GM21526 (cell line): ENCODE measurements around the gene SEC22A.

Experiments
- ATAC-seq: cut with Tn5 transposase; IDR thresholded peaks from one replicate; pipeline ENCODE4 v1.9.1; 2021; ENCODE audit warnings: moderate library complexity; ENCODE audit not compliant: unreplicated experiment, low FRiP score

SEC22A gene

DNA sequence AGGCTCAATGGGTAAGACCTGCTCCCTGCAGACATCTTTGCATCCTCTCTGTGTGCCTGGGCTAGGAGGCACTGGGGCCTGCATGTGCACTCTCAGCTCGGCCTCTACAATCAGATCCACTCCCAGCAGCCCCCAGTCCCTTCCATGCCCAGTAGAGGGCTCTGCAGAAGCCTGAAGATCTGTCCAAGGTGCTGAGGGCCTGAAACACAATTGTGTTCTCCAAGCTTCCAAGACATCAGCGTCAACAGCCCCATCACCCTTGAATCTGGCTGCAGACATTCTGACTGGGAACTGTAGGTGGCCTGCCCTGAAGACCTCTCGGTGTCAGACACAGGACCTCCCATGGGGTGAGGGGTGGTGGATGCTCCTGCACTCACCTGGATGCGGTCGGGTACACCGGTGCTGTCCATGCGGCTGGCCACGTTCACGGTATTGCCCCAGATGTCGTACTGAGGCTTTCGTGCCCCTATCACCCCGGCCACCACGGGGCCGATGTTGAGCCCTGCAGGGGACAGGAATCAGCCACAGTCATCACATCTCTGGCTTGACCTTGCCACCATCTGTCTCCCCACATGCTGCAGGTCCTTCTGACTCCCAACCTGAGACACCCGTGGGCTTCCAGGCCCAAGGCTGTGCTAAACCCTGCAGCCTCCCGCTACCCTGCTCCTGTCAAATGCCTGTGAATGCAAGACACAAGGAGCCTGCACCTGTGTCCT, 84.7 kb downstream of the SEC22A start:
- ATAC-seq = no peak

GRCh38 chr3:123287051-123287961, 85.6 kb downstream of the SEC22A start:
- ATAC-seq = no peak

- no peak for ATAC-seq
These were observed 86.2 kb downstream of the SEC22A start for GRCh38 chr3:123287962-123288302.

DNA sequence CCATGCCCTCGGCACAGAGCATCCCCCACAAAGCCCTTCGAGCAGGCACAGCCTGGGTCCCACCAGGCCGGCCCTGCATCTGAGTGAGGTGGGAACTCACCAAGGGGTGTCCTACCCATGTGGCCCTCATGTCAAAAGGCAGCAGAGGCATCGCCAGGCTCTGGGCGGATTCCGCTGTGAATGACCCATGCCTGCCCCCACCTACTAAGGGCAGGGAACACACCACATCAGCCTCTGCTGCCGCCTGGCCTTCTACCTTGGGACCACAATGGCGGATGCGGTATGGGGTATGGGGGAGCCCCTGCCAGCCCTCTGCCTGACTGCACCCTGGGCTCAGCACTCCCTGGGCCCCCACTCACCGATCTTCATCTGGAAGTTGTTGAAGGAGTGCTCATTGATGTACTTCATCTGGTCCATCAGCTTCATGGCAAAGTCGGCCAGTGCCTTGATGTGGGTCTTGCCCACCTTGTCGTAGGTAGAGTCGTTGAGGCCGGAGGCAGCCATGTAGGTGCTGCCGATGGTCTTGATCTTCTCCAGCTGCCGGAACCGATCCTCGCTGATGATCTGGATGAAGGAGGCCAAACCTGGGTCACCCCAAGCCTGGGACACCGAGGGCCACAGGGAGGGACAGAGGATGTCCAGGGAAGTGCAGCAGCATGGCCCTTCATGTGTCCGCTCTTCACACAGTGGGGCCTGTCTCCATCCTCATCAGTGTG, 87.8 kb downstream of the SEC22A start:
- no peak for ATAC-seq

GRCh38 chr3:123290107-123290930, 88.6 kb downstream of the SEC22A start:
- ATAC-seq = no peak

DNA sequence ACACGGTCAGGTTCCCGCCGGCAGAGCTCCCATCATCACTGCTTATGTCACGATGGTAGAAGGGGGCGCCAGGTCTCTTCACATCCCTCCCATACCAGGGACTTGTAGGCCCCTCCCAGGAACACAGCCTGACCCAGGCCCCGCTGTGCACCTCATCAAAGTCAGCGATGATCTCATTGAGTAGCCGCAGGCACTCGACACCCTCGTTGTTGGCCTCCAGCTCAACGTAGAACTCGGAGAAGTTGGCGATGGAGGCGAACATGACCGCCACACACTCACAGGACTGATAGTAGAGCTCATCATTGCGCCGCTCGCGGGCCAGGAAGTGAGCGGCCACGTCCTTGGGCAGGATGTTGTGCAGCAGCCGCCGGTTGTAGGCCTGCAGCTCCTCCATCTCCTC, 89.2 kb downstream of the SEC22A start:
- no peak for ATAC-seq

DNA sequence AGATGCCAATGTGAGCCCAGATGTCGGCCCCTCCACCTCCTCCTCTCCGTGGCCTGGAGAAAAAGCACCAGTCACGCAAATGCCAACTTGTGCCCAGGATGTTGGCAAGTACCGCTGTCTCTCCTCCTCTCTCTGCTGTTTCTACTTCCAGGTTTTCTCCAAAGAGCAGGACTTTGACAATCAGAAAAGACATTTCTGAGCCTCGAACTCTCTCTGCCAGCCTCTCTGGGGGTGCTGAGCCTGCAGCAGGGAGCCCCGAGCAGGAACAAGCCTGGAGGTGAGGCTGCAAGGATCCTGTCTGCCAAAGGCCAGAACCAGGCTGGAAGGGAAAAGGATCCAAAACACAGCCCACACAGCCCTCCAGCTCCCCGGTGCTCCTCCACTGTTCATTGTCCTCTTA, 89.7 kb downstream of the SEC22A start:
- no peak for ATAC-seq

DNA sequence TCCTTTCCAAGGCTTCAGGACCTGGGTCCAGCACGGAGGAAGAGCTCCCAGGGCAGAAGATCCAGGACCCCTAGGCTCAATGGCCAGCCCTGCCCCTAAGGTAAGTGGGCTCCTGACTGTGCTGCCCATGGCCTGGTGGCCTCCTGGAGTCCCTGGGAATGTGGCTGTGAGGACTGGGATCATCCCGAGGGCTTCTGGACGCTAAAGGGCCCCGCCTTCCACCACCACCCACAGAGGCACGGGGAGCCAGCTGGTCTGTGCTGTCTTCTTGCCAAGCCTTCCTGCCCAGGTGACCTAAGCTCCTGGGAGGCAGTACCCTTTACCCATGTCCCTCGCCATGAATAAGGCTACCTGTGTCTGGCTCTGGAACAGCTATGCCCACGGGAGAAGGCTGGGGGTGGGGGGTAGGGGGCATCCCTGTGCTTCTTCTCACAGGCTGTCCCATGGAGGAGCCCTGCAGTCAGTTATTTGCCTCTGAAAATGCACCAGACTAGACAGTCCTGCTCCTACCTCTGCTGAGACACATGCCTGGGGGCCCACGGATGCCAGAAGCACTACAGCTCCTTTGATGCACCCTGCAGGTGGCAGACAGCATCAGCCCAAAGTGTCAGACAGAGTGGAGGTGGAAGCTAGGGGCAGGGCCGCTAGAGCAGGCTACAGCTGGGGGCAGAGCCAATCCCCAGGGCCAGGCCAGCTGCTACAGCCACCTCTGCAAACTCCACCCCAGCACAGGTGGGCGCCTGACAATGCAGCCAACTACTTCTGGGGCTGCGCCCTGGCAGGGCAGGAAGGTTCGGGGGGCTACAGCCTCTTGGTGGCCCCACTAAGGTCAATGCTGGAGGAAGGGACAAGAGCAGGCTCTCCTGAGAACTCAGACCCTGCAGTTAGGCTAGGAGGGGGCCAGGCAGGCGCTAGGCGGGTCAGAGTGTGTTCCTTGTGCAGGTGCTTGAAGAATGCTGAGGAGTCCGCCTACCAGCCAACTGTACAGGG, 90.9 kb downstream of the SEC22A start:
- ATAC-seq = no peak

GRCh38 chr3:123294296-123294938, 92.7 kb downstream of the SEC22A start:
- ATAC-seq = no peak

DNA sequence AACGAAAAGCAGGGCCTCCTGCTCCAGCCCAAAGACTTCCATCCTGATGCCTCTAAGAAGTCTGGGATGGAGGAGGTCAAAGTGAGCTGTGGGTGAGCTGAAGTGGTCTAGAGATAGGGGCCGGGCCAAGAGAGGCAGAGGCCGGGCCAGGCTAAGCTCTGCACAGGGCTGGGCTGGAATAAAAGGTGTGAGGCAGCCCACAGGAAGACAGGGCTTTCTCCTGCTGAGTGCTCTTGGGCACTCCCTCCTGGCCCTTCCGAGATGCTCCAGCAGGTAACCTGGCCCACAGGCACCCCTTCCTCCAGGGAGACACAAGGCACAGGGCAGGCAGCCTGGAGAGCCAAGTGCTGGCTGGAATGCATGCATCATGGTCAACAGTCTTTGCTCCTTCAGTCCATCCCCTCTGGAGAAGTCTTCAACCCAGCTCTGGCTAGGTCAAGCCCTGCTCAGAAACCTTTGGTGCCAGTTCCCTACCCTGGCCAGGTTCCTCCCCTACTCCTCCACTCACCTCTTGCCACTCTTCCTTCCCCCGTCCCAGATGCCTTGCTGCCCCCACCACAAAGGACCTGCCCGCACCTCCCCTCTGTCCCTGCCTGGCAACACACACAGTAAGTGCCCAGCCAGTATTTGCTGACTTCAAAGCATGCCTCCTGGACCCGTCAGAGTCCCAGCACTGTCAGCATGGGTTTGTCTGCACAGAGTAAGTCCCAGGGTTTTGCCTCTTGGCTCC, 93.6 kb downstream of the SEC22A start:
- no peak for ATAC-seq

DNA sequence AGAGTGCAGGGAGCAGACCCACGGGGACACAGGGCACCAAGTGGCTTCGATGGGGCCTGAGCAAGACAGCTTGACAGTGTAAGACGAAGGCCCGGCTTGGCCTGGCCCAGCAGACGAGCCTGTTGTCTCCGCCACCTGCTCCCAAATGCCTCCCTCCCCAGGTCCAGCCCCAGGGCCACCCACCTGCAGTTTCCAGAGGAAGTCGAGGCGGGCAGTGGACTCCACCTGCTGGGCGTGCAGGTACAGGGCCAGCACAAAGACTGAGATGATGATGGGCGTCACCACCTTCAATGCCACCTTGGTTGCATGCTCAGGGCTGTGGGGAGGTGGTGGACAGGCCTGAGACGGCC, 94.1 kb downstream of the SEC22A start:
- ATAC-seq = no peak

GRCh38 chr3:123296261-123296660, 94.5 kb downstream of the SEC22A start:
- no peak for ATAC-seq

DNA sequence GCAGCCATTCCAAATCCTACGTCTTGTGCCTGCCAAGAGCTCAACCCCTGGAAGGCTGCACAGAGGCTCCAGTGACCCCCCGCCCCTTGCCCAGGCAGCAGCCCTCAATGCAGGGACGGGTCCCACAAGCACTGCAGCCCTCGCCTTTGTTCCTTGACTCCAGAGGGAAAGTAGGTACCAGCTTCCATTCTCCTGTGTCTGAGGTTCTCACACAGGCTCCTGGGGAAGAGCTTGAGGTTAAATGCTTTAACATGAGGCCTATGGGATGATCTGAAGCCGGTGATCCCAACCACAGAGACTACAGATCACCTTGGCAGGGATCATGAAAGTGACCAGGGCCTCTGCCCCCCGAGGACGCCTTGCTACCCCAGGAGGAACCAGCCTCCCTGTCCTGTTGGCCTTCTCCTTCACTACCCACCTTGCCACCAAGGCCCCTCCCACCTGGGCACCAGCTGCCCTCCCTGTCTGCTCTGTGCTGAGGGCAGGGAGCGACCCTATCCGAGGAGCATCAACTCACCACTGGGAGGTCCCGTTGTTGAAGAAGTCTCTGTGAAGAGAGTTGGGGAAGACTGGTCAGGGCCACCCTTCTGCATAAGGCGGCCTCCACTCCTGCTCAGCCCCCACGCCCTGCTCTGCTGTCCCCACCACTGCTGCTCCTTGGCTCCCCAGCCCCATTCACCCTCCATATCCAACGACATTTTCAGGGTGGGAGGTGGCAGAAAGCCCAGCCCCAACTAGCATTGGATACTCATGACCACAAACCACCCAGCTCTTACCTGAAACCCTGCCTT, 95.3 kb downstream of the SEC22A start:
- ATAC-seq = no peak

DNA sequence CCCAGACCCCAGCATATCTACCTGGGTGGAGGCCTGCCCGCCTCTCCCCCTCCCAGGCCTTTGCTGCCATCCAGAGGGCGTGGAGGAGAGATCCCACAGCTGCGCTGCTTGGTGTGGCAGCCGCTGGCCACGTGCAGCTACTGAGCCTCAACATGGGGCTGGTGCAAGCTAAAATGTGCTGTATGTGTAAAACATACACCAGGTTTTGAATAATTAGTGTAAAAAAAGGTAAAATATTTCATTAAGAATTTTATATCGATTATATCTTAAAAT, 95.8 kb downstream of the SEC22A start:
- ATAC-seq = no peak

DNA sequence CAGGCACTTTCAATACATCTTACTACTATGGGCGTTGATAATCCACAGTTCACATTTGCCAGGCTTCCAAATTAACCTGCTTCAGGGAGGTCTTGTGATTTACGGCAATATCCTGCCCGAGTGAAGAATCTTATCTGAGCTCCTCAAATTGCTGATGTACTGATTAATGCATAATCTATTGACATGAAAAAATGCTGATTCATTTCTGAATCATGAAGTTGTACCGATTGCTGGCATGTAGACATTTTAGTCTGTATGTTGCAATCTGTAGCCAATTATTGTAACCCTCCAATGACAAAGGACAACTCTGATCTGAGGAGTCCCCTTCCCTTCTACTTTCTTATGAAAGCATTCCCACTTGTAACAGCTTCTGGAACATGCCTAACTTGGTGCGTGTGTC, 97.2 kb downstream of the SEC22A start:
- no peak for ATAC-seq

DNA sequence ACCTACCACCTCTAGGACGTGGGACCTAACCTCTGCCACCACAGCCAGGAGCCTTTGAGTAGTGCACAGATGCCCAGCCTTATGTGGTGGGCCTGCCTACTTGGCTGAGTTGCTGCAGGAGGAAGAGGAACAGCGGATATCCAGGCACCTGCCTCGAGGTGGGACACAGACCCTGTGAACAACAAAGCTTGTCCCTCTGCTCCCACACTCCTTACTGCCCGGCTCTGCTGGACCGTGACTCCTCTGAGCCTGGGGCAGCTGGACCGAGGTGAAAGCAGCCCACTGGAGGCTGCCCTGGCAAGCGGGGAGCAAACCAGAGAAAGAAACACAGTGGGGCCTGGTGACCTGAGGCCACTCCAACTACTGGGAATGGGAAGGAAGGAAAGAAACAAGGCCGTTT, 97.8 kb downstream of the SEC22A start:
- ATAC-seq = no peak

DNA sequence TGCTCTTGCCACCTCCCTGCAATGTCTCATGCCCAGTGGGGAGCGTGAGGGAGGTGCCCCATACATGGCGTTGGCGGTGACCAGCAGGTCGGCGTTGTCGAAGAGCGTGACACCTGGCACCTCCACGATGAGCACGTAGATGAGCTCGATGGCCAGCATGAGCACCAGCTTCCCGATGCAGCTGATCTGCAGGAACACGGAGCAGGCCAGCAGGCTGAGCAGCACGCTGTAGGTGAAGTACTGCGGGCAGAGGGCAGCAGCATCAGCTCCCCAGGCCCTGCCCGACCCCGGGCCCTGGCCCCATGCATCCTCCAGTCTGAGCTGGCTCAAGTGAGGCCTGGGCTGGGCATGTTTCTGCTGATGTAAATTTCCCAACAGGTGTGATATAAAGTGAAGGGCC, 98.3 kb downstream of the SEC22A start:
- ATAC-seq = no peak

DNA sequence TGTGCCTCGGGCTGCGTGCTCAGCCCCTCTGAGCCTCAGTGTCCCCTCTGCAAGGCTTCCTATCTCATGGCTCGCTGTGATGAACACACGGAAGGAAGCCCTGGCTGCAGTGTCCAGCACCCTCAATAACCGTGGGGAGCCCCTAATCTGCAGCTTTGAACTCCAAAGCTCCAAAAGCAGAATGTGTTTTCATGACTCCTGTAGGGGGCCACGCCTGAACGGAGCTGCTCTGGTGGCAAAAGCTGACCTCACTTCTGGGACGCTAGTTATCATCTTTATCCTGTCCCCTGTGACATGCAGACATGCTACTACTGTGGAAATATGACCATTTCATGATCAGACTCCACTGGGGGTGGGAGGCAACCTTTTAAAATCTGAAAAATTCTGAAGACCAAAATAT, 98.8 kb downstream of the SEC22A start:
- ATAC-seq = no peak
